GM23338 (cell line): ENCODE results near the gene GRIN2A. TPM values are rescaled to one million over a fixed set of nuclear protein-coding genes. Genes with fewer than 3 reads are reported as not detected.

Source experiments
- ATAC-seq: fragments of 200-7000 bp; cut with Tn5 transposase; 3 replicates; pipeline ENCODE4 v1.9.1; 2020
- DNase-seq: peaks from one replicate; pipeline ENCODE4 v3.0.0-alpha.2; 2015; ENCODE audit warnings: low spot score
- H2AFZ ChIP-seq: fragments of 200-600 bp; sonication (generic); 2 replicates; pipeline ENCODE4 v1.8.0; 2016; ENCODE audit warnings: antibody characterized with exemption, mild to moderate bottlenecking, moderate library complexity
- H3F3A ChIP-seq: fragments of 200-600 bp; sonication (generic); replicated peaks from 2 replicates; pipeline ENCODE4 v1.8.0; 2017; ENCODE audit warnings: antibody characterized with exemption, mixed run types, low read depth
- H3K27ac ChIP-seq: fragments of 200-600 bp; sonication (generic); 2 replicates; pipeline ENCODE4 v1.6.1; 2016; ENCODE audit warnings: low read depth
- H3K27me3 ChIP-seq: fragments of 200-600 bp; sonication (generic); 2 replicates; pipeline ENCODE4 v1.8.0; 2016; ENCODE audit warnings: mild to moderate bottlenecking, mixed run types, moderate library complexity; ENCODE audit not compliant: insufficient read depth
- H3K36me3 ChIP-seq: fragments of 200-600 bp; sonication (generic); 2 replicates; pipeline ENCODE4 v1.8.0; 2016; ENCODE audit warnings: mild to moderate bottlenecking; ENCODE audit not compliant: insufficient read depth
- H3K4me1 ChIP-seq: fragments of 200-600 bp; sonication (generic); 2 replicates; pipeline ENCODE4 v1.8.0; 2016; ENCODE audit warnings: mild to moderate bottlenecking, moderate library complexity; ENCODE audit not compliant: insufficient read depth
- H3K4me2 ChIP-seq: fragments of 200-600 bp; sonication (generic); 2 replicates; pipeline ENCODE4 v1.7.1; 2017; ENCODE audit warnings: mixed run types
- H3K4me3 ChIP-seq: fragments of 200-600 bp; sonication (generic); 2 replicates; pipeline ENCODE4 v1.6.1; 2016; ENCODE audit warnings: mixed run types
- H3K79me2 ChIP-seq: fragments of 200-600 bp; sonication (generic); replicated peaks from 2 replicates; pipeline ENCODE4 v1.8.0; 2017; ENCODE audit warnings: mild to moderate bottlenecking; ENCODE audit not compliant: insufficient read depth
- H3K9me2 ChIP-seq: fragments of 200-600 bp; sonication (generic); 2 replicates; pipeline ENCODE4 v1.8.0; 2017; ENCODE audit not compliant: insufficient read depth
- H4K20me1 ChIP-seq: fragments of 200-600 bp; sonication (generic); replicated peaks from 2 replicates; pipeline ENCODE4 v1.8.0; 2017; ENCODE audit warnings: mild to moderate bottlenecking; ENCODE audit not compliant: insufficient read depth
- H3K27ac Mint-ChIP-seq: 2 replicates; pipeline ENCODE4 v1.8.0; 2020; ENCODE audit warnings: inconsistent platforms, mild to moderate bottlenecking, moderate library complexity, mixed read lengths
- H3K27me3 Mint-ChIP-seq: 3 replicates; pipeline ENCODE4 v1.8.0; 2022; ENCODE audit warnings: low read depth, mild to moderate bottlenecking, moderate library complexity, mixed read lengths, inconsistent platforms; ENCODE audit not compliant: insufficient read depth, poor library complexity
- H3K36me3 Mint-ChIP-seq: 3 replicates; pipeline ENCODE4 v1.8.0; 2021; ENCODE audit warnings: low read depth, mild to moderate bottlenecking, inconsistent platforms, moderate library complexity, mixed read lengths
- H3K4me1 Mint-ChIP-seq: 3 replicates; pipeline ENCODE4 v1.8.0; 2020; ENCODE audit warnings: mild to moderate bottlenecking, inconsistent platforms, mixed read lengths
- H3K4me3 Mint-ChIP-seq: 3 replicates; pipeline ENCODE4 v1.8.0; 2021; ENCODE audit warnings: moderate library complexity, mild to moderate bottlenecking, inconsistent platforms, mixed read lengths
- H3K9me3 Mint-ChIP-seq: 3 replicates; pipeline ENCODE4 v1.8.0; 2020; ENCODE audit warnings: moderate library complexity, mild to moderate bottlenecking, inconsistent platforms, mixed read lengths
- CREB1 ChIP-seq: fragments of 250-450 bp; sonication (Bioruptor Pico); IDR thresholded peaks from 2 replicates; pipeline ENCODE4 v1.5.0; 2020; ENCODE audit warnings: low read depth, mild to moderate bottlenecking, moderate library complexity
- CTCF ChIP-seq, 2 experiments: fragments of 200-600 bp in 1 of 2; sonication (generic) in 1 of 2; conservative IDR thresholded peaks; 2 replicates each; pipeline versions ENCODE4 v1.5.1 to v1.6.1; 2016 to 2017; ENCODE audit warnings: antibody characterized with exemption in 2 of 2, low read depth in 2 of 2, mild to moderate bottlenecking in 2 of 2, moderate library complexity in 1 of 2
- EZH2 ChIP-seq: fragments of 200-600 bp; sonication (generic); IDR thresholded peaks from one replicate; pipeline ENCODE4 v1.8.0; 2017; ENCODE audit warnings: antibody characterized with exemption, mild to moderate bottlenecking, low read depth; ENCODE audit not compliant: unreplicated experiment
- EZH2phosphoT487 ChIP-seq: fragments of 200-600 bp; sonication (generic); IDR thresholded peaks from one replicate; pipeline ENCODE4 v1.8.1; 2018; ENCODE audit warnings: antibody characterized with exemption; ENCODE audit not compliant: unreplicated experiment
- JUNB ChIP-seq: IDR thresholded peaks from one replicate; pipeline ENCODE4 v1.6.1; 2016; ENCODE audit warnings: antibody characterized with exemption; ENCODE audit not compliant: unreplicated experiment
- NANOG ChIP-seq: IDR thresholded peaks from 2 replicates; pipeline ENCODE4 v1.6.1; 2016; ENCODE audit warnings: antibody characterized with exemption, borderline replicate concordance
- REST ChIP-seq: IDR thresholded peaks from one replicate; pipeline ENCODE4 v1.6.1; 2018; ENCODE audit warnings: antibody characterized with exemption; ENCODE audit not compliant: unreplicated experiment
- STAT1 ChIP-seq: IDR thresholded peaks from one replicate; pipeline ENCODE4 v1.6.1; 2016; ENCODE audit warnings: antibody characterized with exemption; ENCODE audit not compliant: unreplicated experiment
- ZNF114 ChIP-seq: fragments of 250-450 bp; sonication (Bioruptor Pico); IDR thresholded peaks from 2 replicates; pipeline ENCODE4 v1.5.0; 2020; ENCODE audit warnings: mild to moderate bottlenecking, moderate library complexity
- polyA plus RNA-seq: library from polyadenylated mRNA; unstranded; fragments of >200 nt; fragmentation: Nextera tagmentation; extraction: Ambion mirVana; gene quantifications from 2 replicates; pipeline ENCODE4 v1.2.1, GENCODE V29; 2016
- total RNA-seq: library from RNA; depleted of rRNA; stranded (reverse); fragments of >200 nt; shearing (Covaris generic); gene quantifications from 2 replicates; pipeline ENCODE4 v1.2.3, GENCODE V29; 2014
- TF ChIP-seq, protein P1 (sequence below): fragments of 250-450 bp; sonication (Bioruptor Pico); IDR thresholded peaks from 2 replicates; pipeline ENCODE4 v1.5.0; 2020; ENCODE audit warnings: mild to moderate bottlenecking, moderate library complexity

GRIN2A gene
- total and polyA plus RNA-seq, 2 experiments from 2014 or later = 0.89 to 5.1 TPM

DNA sequence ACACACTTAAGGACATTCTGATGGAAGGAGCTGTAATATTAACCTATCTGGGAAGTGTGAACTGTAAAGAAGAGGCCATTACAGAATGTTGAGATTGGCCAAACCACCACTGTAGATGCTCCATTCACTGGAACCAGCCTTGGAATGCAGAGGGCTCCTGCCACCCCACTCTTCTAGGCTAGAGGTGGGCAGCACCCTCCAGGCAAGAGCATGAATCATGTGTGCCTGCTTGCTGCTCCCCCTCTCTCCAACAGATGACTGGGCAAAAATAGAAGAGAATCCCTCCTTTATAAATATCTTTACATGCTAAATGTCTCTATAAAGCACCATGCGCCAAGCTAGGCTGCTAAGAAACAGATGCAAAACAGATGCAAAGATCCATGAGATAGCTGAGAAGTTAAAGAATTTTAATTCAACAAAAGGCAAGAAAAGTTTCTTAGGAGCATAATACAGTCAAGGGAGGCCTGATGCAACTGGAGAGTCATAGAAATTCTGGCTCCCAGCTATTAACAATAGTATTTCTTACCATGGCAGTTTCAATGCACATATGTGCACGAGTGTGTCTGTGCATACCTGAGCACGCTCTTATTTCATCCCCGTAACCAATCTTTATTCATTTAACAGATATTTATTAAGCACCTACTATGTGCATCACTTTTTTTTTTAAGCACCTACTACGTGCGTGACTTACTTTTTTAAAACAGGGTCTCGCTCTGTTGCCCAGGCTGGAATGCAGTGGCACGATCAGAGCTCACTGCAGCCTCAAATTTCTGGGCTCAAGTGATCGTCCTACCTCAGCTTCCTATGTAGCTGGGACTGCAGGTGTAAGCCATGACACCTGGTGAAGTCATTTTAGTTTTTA lies 53.6 kb downstream of the GRIN2A start:
- Histone ChIP-seq H3K4me3 (no peak overlapping the region), H2AFZ (no peak overlapping the region), H3K27me3 (no peaks in the 10 kb centered on the region), H3F3A (no peaks in the 10 kb centered on the region), H3K79me2 (no peaks in the 10 kb centered on the region), H3K36me3 (no peaks in the 10 kb centered on the region), H4K20me1 (no peaks in the 10 kb centered on the region), H3K27ac (no peak overlapping the region), H3K4me2 (no peak overlapping the region), H3K4me1 (no peaks in the 10 kb centered on the region), H3K9me2 (peaks cover 4% of the 10 kb centered on the region; the same call in 1 of the 2 replicates)
- ATAC-seq = no peak
- no peaks in the 10 kb centered on the region for H3K4me1 Mint-ChIP-seq
- no peak overlapping the region for H3K27ac Mint-ChIP-seq
- H3K9me3 Mint-ChIP-seq = peaks cover 3% of the 10 kb centered on the region; the same call in 1 of the 3 replicates
- TF ChIP-seq STAT1 = no peak
- no peak for TF ChIP-seq ZNF114
- TF ChIP-seq NANOG = no peak
- TF ChIP-seq, protein P1, sequence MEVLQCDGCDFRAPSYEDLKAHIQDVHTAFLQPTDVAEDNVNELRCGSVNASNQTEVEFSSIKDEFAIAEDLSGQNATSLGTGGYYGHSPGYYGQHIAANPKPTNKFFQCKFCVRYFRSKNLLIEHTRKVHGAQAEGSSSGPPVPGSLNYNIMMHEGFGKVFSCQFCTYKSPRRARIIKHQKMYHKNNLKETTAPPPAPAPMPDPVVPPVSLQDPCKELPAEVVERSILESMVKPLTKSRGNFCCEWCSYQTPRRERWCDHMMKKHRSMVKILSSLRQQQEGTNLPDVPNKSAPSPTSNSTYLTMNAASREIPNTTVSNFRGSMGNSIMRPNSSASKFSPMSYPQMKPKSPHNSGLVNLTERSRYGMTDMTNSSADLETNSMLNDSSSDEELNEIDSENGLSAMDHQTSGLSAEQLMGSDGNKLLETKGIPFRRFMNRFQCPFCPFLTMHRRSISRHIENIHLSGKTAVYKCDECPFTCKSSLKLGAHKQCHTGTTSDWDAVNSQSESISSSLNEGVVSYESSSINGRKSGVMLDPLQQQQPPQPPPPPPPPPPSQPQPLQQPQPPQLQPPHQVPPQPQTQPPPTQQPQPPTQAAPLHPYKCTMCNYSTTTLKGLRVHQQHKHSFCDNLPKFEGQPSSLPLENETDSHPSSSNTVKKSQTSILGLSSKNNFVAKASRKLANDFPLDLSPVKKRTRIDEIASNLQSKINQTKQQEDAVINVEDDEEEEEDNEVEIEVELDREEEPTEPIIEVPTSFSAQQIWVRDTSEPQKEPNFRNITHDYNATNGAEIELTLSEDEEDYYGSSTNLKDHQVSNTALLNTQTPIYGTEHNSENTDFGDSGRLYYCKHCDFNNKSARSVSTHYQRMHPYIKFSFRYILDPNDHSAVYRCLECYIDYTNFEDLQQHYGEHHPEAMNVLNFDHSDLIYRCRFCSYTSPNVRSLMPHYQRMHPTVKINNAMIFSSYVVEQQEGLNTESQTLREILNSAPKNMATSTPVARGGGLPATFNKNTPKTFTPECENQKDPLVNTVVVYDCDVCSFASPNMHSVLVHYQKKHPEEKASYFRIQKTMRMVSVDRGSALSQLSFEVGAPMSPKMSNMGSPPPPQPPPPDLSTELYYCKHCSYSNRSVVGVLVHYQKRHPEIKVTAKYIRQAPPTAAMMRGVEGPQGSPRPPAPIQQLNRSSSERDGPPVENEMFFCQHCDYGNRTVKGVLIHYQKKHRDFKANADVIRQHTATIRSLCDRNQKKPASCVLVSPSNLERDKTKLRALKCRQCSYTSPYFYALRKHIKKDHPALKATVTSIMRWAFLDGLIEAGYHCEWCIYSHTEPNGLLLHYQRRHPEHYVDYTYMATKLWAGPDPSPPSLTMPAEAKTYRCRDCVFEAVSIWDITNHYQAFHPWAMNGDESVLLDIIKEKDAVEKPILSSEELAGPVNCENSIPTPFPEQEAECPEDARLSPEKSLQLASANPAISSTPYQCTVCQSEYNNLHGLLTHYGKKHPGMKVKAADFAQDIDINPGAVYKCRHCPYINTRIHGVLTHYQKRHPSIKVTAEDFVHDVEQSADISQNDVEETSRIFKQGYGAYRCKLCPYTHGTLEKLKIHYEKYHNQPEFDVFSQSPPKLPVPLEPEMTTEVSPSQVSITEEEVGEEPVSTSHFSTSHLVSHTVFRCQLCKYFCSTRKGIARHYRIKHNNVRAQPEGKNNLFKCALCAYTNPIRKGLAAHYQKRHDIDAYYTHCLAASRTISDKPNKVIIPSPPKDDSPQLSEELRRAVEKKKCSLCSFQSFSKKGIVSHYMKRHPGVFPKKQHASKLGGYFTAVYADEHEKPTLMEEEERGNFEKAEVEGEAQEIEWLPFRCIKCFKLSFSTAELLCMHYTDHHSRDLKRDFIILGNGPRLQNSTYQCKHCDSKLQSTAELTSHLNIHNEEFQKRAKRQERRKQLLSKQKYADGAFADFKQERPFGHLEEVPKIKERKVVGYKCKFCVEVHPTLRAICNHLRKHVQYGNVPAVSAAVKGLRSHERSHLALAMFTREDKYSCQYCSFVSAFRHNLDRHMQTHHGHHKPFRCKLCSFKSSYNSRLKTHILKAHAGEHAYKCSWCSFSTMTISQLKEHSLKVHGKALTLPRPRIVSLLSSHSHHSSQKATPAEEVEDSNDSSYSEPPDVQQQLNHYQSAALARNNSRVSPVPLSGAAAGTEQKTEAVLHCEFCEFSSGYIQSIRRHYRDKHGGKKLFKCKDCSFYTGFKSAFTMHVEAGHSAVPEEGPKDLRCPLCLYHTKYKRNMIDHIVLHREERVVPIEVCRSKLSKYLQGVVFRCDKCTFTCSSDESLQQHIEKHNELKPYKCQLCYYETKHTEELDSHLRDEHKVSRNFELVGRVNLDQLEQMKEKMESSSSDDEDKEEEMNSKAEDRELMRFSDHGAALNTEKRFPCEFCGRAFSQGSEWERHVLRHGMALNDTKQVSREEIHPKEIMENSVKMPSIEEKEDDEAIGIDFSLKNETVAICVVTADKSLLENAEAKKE = no peak
- no peak for TF ChIP-seq REST
- no peak for TF ChIP-seq CREB1 (CRISPR knock-in tag)
- no peak for TF ChIP-seq EZH2
- no peak for TF ChIP-seq CTCF (conservative IDR thresholded peaks at IDR 0.05; ENCODE audit: low read depth in 2 of 2)
- no peak for TF ChIP-seq EZH2phosphoT487
- TF ChIP-seq JUNB = no peak
- H3K36me3 Mint-ChIP-seq = peaks cover 3% of the 10 kb centered on the region; the same call in 1 of the 3 replicates
- H3K4me3 Mint-ChIP-seq = no peak overlapping the region
- H3K27me3 Mint-ChIP-seq = no peaks in the 10 kb centered on the region
- DNase-seq = no peak
